Uterus (tissue), 2 donors: ENCODE results near the gene XXYLT1.

Source experiments
- POLR2A ChIP-seq, 2 donors: fragments of 450-650 bp; IDR thresholded peaks; one replicate each; pipeline ENCODE4 v1.6.1; 2016; ENCODE audit warnings: antibody characterized with exemption in 2 of 2, mild to moderate bottlenecking in 1 of 2, moderate library complexity in 1 of 2
- TF ChIP-seq, protein P1 (sequence below), 4 experiments: fragments of 200-600 bp in 2 of 4; fragments of 450-650 bp in 2 of 4; sonication (generic) in 2 of 4; IDR thresholded peaks; one replicate each; pipeline ENCODE4 v1.5.1; 2016 to 2019; ENCODE audit warnings: antibody characterized with exemption in 4 of 4, mild to moderate bottlenecking in 2 of 4, moderate library complexity in 1 of 4

DNA sequence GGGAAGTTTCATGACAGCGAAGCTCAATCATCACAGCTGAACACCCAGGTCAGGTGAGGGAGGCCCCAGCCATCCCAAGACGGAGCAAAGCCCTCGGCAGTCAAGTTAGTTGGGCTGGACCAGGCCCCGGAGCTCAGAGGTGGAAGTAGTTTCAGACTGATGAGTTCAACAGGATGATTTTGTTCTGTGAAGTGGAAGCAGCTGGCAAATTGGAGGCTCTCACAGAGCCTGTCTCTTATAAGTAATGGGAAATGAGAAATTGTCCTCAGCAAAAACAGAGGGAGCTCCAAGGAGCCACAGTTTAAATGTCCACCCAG, 245.1 kb downstream of the XXYLT1 start:
- TF ChIP-seq, protein P1, sequence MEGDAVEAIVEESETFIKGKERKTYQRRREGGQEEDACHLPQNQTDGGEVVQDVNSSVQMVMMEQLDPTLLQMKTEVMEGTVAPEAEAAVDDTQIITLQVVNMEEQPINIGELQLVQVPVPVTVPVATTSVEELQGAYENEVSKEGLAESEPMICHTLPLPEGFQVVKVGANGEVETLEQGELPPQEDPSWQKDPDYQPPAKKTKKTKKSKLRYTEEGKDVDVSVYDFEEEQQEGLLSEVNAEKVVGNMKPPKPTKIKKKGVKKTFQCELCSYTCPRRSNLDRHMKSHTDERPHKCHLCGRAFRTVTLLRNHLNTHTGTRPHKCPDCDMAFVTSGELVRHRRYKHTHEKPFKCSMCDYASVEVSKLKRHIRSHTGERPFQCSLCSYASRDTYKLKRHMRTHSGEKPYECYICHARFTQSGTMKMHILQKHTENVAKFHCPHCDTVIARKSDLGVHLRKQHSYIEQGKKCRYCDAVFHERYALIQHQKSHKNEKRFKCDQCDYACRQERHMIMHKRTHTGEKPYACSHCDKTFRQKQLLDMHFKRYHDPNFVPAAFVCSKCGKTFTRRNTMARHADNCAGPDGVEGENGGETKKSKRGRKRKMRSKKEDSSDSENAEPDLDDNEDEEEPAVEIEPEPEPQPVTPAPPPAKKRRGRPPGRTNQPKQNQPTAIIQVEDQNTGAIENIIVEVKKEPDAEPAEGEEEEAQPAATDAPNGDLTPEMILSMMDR (IDR thresholded peaks at IDR 0.05) = no peak
- TF ChIP-seq POLR2A (IDR thresholded peaks at IDR 0.05) = no peak
